DND-41 (cell line): ENCODE measurements around the gene OR13J1.

Experiments used
- ATAC-seq: fragments of 200-7000 bp; cut with Tn5 transposase; 3 replicates; pipeline ENCODE4 v1.9.1; 2021; ENCODE audit warnings: low read depth; ENCODE audit not compliant: insufficient read depth
- DNase-seq: peaks from one replicate; pipeline ENCODE4 v3.0.0-alpha.2; 2020
- H2AFZ ChIP-seq: 2 replicates; pipeline ENCODE4 v1.6.0; 2012; ENCODE audit warnings: low read depth, low read length
- H3K27ac ChIP-seq: 2 replicates; pipeline ENCODE4 v1.5.1; 2012; ENCODE audit warnings: low read length, inconsistent platforms
- H3K27me3 ChIP-seq: fragments of 200-600 bp; sonication (generic); 2 replicates; pipeline ENCODE4 v1.6.0; 2012; ENCODE audit warnings: low read length, mild to moderate bottlenecking, inconsistent platforms; ENCODE audit not compliant: insufficient read depth, poor library complexity
- H3K36me3 ChIP-seq: 2 replicates; pipeline ENCODE4 v1.5.1; 2012; ENCODE audit warnings: low read length, inconsistent platforms; ENCODE audit not compliant: insufficient read depth
- H3K4me1 ChIP-seq: 2 replicates; pipeline ENCODE4 v1.5.1; 2012; ENCODE audit warnings: mild to moderate bottlenecking, low read length; ENCODE audit not compliant: insufficient read depth
- H3K4me2 ChIP-seq: 2 replicates; pipeline ENCODE4 v1.6.0; 2012; ENCODE audit warnings: mild to moderate bottlenecking, moderate library complexity, low read length, inconsistent platforms; ENCODE audit not compliant: insufficient read depth
- H3K4me3 ChIP-seq, 2 experiments: fragments of 200-600 bp in 1 of 2; shearing (Covaris generic) in 1 of 2; 2 replicates each; pipeline ENCODE4 v1.5.1; 2012 to 2016; ENCODE audit warnings: inconsistent platforms in 2 of 2, low read length in 2 of 2, mild to moderate bottlenecking in 2 of 2, low read depth in 1 of 2, moderate library complexity in 1 of 2
- H3K79me2 ChIP-seq: 2 replicates; pipeline ENCODE4 v1.6.0; 2012; ENCODE audit warnings: low read length, inconsistent platforms; ENCODE audit not compliant: insufficient read depth
- H3K9ac ChIP-seq: 2 replicates; pipeline ENCODE4 v1.6.0; 2012; ENCODE audit warnings: low read depth, mild to moderate bottlenecking, inconsistent platforms, low read length, moderate library complexity
- H3K9me3 ChIP-seq: 2 replicates; pipeline ENCODE4 v1.5.1; 2012; ENCODE audit warnings: low read length, moderate library complexity, mild to moderate bottlenecking, inconsistent platforms; ENCODE audit not compliant: insufficient read depth, severe bottlenecking
- H4K20me1 ChIP-seq: 2 replicates; pipeline ENCODE4 v1.6.0; 2012; ENCODE audit warnings: low read length; ENCODE audit not compliant: insufficient read depth
- CTCF ChIP-seq: IDR thresholded peaks from 2 replicates; pipeline ENCODE4 v1.5.1; 2012; ENCODE audit warnings: borderline replicate concordance, low read length, moderate library complexity, mild to moderate bottlenecking; ENCODE audit not compliant: poor library complexity, severe bottlenecking; ENCODE audit errors: extremely low read depth
- EZH2 ChIP-seq: IDR thresholded peaks from 3 replicates; pipeline ENCODE4 v1.6.1; 2012; ENCODE audit warnings: borderline replicate concordance, low read depth, mild to moderate bottlenecking, moderate library complexity, low read length, inconsistent platforms; ENCODE audit not compliant: severe bottlenecking

The OR13J1 gene

GRCh38 chr9:35839926-35840325, 30.3 kb downstream of the OR13J1 start:
- H3K9me3 ChIP-seq: no peaks in the 10 kb centered on the region
- H3K27ac ChIP-seq: no peak overlapping the region
- H3K4me3 ChIP-seq: no peak overlapping the region
- H2AFZ ChIP-seq: no peak overlapping the region
- no peaks in the 10 kb centered on the region for H3K4me1 ChIP-seq
- no peaks in the 10 kb centered on the region for H4K20me1 ChIP-seq
- no peak overlapping the region for H3K9ac ChIP-seq
- no peak overlapping the region for H3K4me2 ChIP-seq
- H3K27me3 ChIP-seq: no peaks in the 10 kb centered on the region
- H3K79me2 ChIP-seq: no peaks in the 10 kb centered on the region
- DNase-seq (no peak), ATAC-seq (no peak)
- no peaks in the 10 kb centered on the region for H3K36me3 ChIP-seq
- TF ChIP-seq EZH2: no peak
- TF ChIP-seq CTCF: no peak

GRCh38 chr9:35836595-35836994, 33.6 kb downstream of the OR13J1 start:
- H3K27me3 ChIP-seq: no peaks in the 10 kb centered on the region
- no peak overlapping the region for H2AFZ ChIP-seq
- no peak overlapping the region for H3K9ac ChIP-seq
- H3K79me2 ChIP-seq: no peaks in the 10 kb centered on the region
- DNase-seq: no peak
- no peak overlapping the region for H3K27ac ChIP-seq
- no peak for ATAC-seq
- H3K4me2 ChIP-seq: no peak overlapping the region
- peaks cover 4% of the 10 kb centered on the region; the same call in 1 of the 2 replicates for H3K4me1 ChIP-seq
- no peaks in the 10 kb centered on the region for H3K36me3 ChIP-seq
- H4K20me1 ChIP-seq: no peaks in the 10 kb centered on the region
- TF ChIP-seq EZH2 (no peak), CTCF (no peak)
- no peaks in the 10 kb centered on the region for H3K9me3 ChIP-seq
- H3K4me3 ChIP-seq: no peak overlapping the region

GRCh38 chr9:35835766-35836165, 34.4 kb downstream of the OR13J1 start:
- H3K9me3 ChIP-seq: no peaks in the 10 kb centered on the region
- H3K4me1 ChIP-seq: peaks cover 7% of the 10 kb centered on the region
- TF ChIP-seq EZH2 (no peak), CTCF (no peak)
- ATAC-seq (no peak), DNase-seq (no peak)
- no peaks in the 10 kb centered on the region for H3K79me2 ChIP-seq
- no peaks in the 10 kb centered on the region for H4K20me1 ChIP-seq
- H3K27me3 ChIP-seq: no peaks in the 10 kb centered on the region
- no peak overlapping the region for H3K27ac ChIP-seq
- no peak overlapping the region for H2AFZ ChIP-seq
- no peak overlapping the region for H3K9ac ChIP-seq
- no peak overlapping the region for H3K4me3 ChIP-seq
- no peaks in the 10 kb centered on the region for H3K36me3 ChIP-seq
- no peak overlapping the region for H3K4me2 ChIP-seq

- H3K27ac ChIP-seq: no peak overlapping the region
- no peaks in the 10 kb centered on the region for H3K79me2 ChIP-seq
- no peaks in the 10 kb centered on the region for H4K20me1 ChIP-seq
- ATAC-seq: peak; percentile 62; the same call in 2 of the 3 replicates
- TF ChIP-seq CTCF: peak; percentile 37
- no peak for TF ChIP-seq EZH2
- H3K36me3 ChIP-seq: no peaks in the 10 kb centered on the region
- no peak overlapping the region for H2AFZ ChIP-seq
- H3K27me3 ChIP-seq: no peaks in the 10 kb centered on the region
- H3K4me1 ChIP-seq: peaks cover 12% of the 10 kb centered on the region
- DNase-seq: peak; percentile 16
- no peaks in the 10 kb centered on the region for H3K9me3 ChIP-seq
- no peak overlapping the region for H3K4me2 ChIP-seq
- H3K4me3 ChIP-seq: no peak overlapping the region
- no peak overlapping the region for H3K9ac ChIP-seq
These were observed 35.0 kb downstream of the OR13J1 start for GRCh38 chr9:35835216-35835632.
